Heart left ventricle (tissue), 16 donors: Measurements from ENCODE around the gene DOCK3. TPM values are rescaled to one million over a fixed set of nuclear protein-coding genes. Genes with fewer than 3 reads are reported as not detected.
"Not testable (repeated sequence)": the region's sequence is repeated elsewhere in the genome, so short reads cannot be mapped to it uniquely, and the experiment has no call there.

Experiments
- ATAC-seq, 4 donors: fragments of 200-7000 bp; cut with Tn5 transposase; one replicate each; pipeline ENCODE4 v1.9.1; 2020 to 2022; ENCODE audit warnings: moderate library complexity in 4 of 4, mild to moderate bottlenecking in 3 of 4, moderate number of reproducible peaks in 1 of 4
- DNase-seq, 5 donors: peaks; one replicate each; pipeline ENCODE4 v3.0.0-alpha.2; 2020
- H3K27ac ChIP-seq, 12 donors: fragments of 200-600 bp; sonication (generic) in 4 of 12; one replicate each; pipeline versions ENCODE4 v1.5.0 to v1.8.0; 2016 to 2022; ENCODE audit warnings: mild to moderate bottlenecking in 2 of 12
- H3K27me3 ChIP-seq, 9 donors: fragments of 200-600 bp; sonication (generic) in 2 of 9; one replicate each; pipeline versions ENCODE4 v1.5.1 to v1.8.0; 2016 to 2022; ENCODE audit warnings: mild to moderate bottlenecking in 3 of 9
- H3K36me3 ChIP-seq, 9 donors: fragments of 200-600 bp; sonication (generic) in 2 of 9; one replicate each; pipeline versions ENCODE4 v1.5.0 to v1.8.0; 2018 to 2022; ENCODE audit warnings: mild to moderate bottlenecking in 2 of 9
- H3K4me1 ChIP-seq, 12 donors: fragments of 200-600 bp; sonication (generic) in 4 of 12; one replicate each; pipeline versions ENCODE4 v1.5.0 to v1.8.0; 2016 to 2022; ENCODE audit warnings: mild to moderate bottlenecking in 3 of 12
- H3K4me3 ChIP-seq, 12 donors: fragments of 200-600 bp; sonication (generic) in 4 of 12; one replicate each; pipeline versions ENCODE4 v1.5.0 to v1.8.0; 2017 to 2022; ENCODE audit warnings: mild to moderate bottlenecking in 9 of 12, moderate library complexity in 4 of 12
- H3K9me3 ChIP-seq, 12 donors: fragments of 200-600 bp; sonication (generic) in 4 of 12; one replicate each; pipeline versions ENCODE4 v1.5.0 to v1.8.0; 2016 to 2022; ENCODE audit warnings: mild to moderate bottlenecking in 1 of 12
- POLR2A ChIP-seq, 2 donors: fragments of 450-650 bp; IDR thresholded peaks; one replicate each; pipeline ENCODE4 v1.6.1; 2017; ENCODE audit warnings: antibody characterized with exemption in 2 of 2, mild to moderate bottlenecking in 2 of 2, moderate library complexity in 2 of 2
- WGBS, 4 donors: extraction: QIAGEN DNeasy Blood & Tissue Kit in 2 of 4; methylation state at CpG; one replicate each; pipeline versions ENCODE4 v1.1.5 to v1.1.7; 2013 to 2018; 5-methylcytosine and 5-hydroxymethylcytosine counted together
- intact Hi-C, 10 donors: fragments of 100-400 bp; cut with DNase I; formaldehyde crosslinking; loops; one replicate each; pipeline versions ENCODE4 v1.11.1 to v1.14.2; 2022
- polyA plus RNA-seq, 2 donors: library from polyadenylated mRNA; stranded (reverse); fragments of 200-250 nt; gene quantifications; one replicate each; pipeline ENCODE4 v1.2.3, GENCODE V29; 2013
- total RNA-seq, 9 donors: library from RNA; depleted of rRNA in 2 of 9; stranded (reverse); fragments of >200 nt in 2 of 9; fragmentation: NEBNext Ultra II Directional in 3 of 9; extraction: Animal tissue kit (Norgen Biotek cat#: 25700) in 3 of 9; gene quantifications; one replicate each; pipeline versions ENCODE4 v1.1.0 to v1.2.4, GENCODE V29; 2016 to 2023
- TF ChIP-seq, protein P1 (sequence below), 12 donors: fragments of 200-600 bp; sonication (generic) in 4 of 12; IDR thresholded peaks; one replicate each; pipeline versions ENCODE4 v1.5.0 to v1.8.0; 2018 to 2022; ENCODE audit warnings: antibody characterized with exemption in 12 of 12, mild to moderate bottlenecking in 5 of 12
- donor health status: ischemic (EF 13 %, LVEDD 7.1; RV severe dilation, severe dysfunction).
- donor health status: healthy with polysubstance abuse.
- donor health status: DM: no; HTN: yes; CAD: no.
- donor health status: DM: no; HTN: no; CAD: no.
- donor health status: ischemic (EF 25% LVEDD 6.9; RV normal size, moderate dysfunction).
- donor health status: ischemic (EF 25% LVEDD 5.7; RV mildly dilated, moderate dysfunction).
- donor health status: healthy.
- donor health status: DM: yes; HTN: yes; CAD: no.
- donor health status: ischemic (EF 35%, LVEDD 5.7; RV mildly dilated, moderate dysfunction).
- donor health status: nonischemic (EF 11% LVEDD 7.7; RV severe dilation, severe dysfunction).
- donor health status: DM: yes; HTN: yes; CAD: no.
- donor health status: PGD.
- donor health status: ischemic (EF 29% LVEDD 5.4; RV normal size, mild dysfunction).
- donor health status: nonischemic (EF 23%, LVEDD 6.1; RV moderate dilation, normal function).

Gene DOCK3
- total and polyA plus RNA-seq, 11 donors, result 2.0 to 6.7 (median 4.8) TPM

DNA sequence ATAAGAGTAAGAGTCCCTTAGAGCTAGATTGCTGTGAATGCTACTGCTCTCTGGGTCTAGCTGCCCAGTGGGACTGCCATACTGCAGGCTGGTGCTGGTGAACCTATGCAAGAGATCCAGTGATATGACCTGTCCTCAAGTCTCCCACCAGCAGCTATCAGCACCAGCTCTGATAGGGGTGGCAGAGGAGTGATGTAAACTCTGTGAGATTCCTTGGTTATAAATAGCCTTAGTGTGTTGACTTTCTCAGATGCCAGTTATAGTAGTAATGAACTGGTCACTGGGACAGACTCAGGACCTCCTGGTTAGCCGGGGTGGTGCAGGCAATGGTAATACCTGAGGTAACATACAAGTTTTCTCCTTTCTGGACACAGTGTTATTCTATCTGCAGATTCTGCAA, 515.5 kb downstream of the DOCK3 start:
- Histone ChIP-seq H3K4me1 (peaks cover 0 to 10% (median 2%) of the 10 kb centered on the region in 12 donors), H3K36me3 (no peaks in the 10 kb centered on the region), H3K9me3 (peaks cover 0 to 32% (median 0%) of the 10 kb centered on the region in 12 donors), H3K4me3 (no peak overlapping the region), H3K27ac (peak overlapping the region in 1 of 12 donors; percentile 36), H3K27me3 (no peaks in the 10 kb centered on the region)
- intact Hi-C loops, result no loop called here
- peak; percentile 87 to 98 (median 96) for ATAC-seq
- 25 to 80% (median 39%) methylated on average over 1 of the region's 1 CpG for WGBS, 4 donors
- peak in 1 of 5 donors; percentile 33 for DNase-seq
- TF ChIP-seq, protein P1, sequence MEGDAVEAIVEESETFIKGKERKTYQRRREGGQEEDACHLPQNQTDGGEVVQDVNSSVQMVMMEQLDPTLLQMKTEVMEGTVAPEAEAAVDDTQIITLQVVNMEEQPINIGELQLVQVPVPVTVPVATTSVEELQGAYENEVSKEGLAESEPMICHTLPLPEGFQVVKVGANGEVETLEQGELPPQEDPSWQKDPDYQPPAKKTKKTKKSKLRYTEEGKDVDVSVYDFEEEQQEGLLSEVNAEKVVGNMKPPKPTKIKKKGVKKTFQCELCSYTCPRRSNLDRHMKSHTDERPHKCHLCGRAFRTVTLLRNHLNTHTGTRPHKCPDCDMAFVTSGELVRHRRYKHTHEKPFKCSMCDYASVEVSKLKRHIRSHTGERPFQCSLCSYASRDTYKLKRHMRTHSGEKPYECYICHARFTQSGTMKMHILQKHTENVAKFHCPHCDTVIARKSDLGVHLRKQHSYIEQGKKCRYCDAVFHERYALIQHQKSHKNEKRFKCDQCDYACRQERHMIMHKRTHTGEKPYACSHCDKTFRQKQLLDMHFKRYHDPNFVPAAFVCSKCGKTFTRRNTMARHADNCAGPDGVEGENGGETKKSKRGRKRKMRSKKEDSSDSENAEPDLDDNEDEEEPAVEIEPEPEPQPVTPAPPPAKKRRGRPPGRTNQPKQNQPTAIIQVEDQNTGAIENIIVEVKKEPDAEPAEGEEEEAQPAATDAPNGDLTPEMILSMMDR (IDR thresholded peaks at IDR 0.05), result peak in 2 of 12 donors; percentile 10 to 11
- no peak for TF ChIP-seq POLR2A (IDR thresholded peaks at IDR 0.05)

GRCh38 chr3:51190827-51191226, 516.1 kb downstream of the DOCK3 start:
- H3K27me3 ChIP-seq, result no peaks in the 10 kb centered on the region
- no peaks in the 10 kb centered on the region for H3K36me3 ChIP-seq
- H3K4me1 ChIP-seq, result peaks cover 0 to 10% (median 2%) of the 10 kb centered on the region in 12 donors
- DNase-seq, result no peak
- no peak overlapping the region for H3K4me3 ChIP-seq
- no peak overlapping the region for H3K27ac ChIP-seq
- H3K9me3 ChIP-seq, result peaks cover 0 to 38% (median 0%) of the 10 kb centered on the region in 12 donors
- intact Hi-C loops, result no loop called here
- WGBS, 4 donors, result 68 to 81% (median 76%) methylated on average over 3 of the region's 3 CpGs
- ATAC-seq, result no peak
- no peak for TF ChIP-seq POLR2A (IDR thresholded peaks at IDR 0.05)
- TF ChIP-seq, protein P1 (IDR thresholded peaks at IDR 0.05), result no peak

GRCh38 chr3:51191768-51192167, 517.0 kb downstream of the DOCK3 start:
- H3K4me3 ChIP-seq, result no peak overlapping the region
- DNase-seq, result no peak
- no peaks in the 10 kb centered on the region for H3K27me3 ChIP-seq
- H3K9me3 ChIP-seq, result peaks cover 0 to 42% (median 6%) of the 10 kb centered on the region in 12 donors
- TF ChIP-seq POLR2A (IDR thresholded peaks at IDR 0.05), result no peak
- TF ChIP-seq, protein P1 (IDR thresholded peaks at IDR 0.05), result no peak
- H3K36me3 ChIP-seq, result no peaks in the 10 kb centered on the region
- intact Hi-C loops, result no loop called here
- no peak overlapping the region for H3K27ac ChIP-seq
- peaks cover 0 to 10% (median 2%) of the 10 kb centered on the region in 12 donors for H3K4me1 ChIP-seq
- no peak for ATAC-seq

DNA sequence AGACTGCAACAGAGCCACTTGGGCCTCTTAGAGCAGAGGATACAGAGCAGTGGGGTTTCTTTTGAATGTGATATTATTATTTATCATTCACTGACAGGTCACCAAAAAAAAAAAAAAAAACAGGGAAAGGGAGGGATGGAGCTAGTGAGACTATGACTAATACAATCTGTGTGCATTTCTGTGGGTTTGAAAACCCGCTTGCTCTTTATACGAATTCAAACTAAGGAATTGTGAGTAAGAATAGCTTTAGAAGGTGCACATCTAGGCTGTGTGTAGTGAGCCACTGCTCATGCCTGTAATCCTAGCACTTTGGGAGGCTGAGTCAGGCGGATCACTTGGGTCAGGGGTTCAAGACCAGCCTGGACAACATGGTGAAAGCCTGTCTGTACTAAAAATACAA, 523.8 kb downstream of the DOCK3 start:
- no peaks in the 10 kb centered on the region for H3K4me1 ChIP-seq
- no peaks in the 10 kb centered on the region for H3K27me3 ChIP-seq
- H3K9me3 ChIP-seq, result peaks cover 0 to 23% (median 0%) of the 10 kb centered on the region in 12 donors
- no peak overlapping the region for H3K4me3 ChIP-seq
- DNase-seq (no peak), ATAC-seq (no peak)
- no peak overlapping the region for H3K27ac ChIP-seq
- TF ChIP-seq POLR2A (IDR thresholded peaks at IDR 0.05), result no peak
- TF ChIP-seq, protein P1 (IDR thresholded peaks at IDR 0.05), result no peak
- intact Hi-C loops, result no loop called here
- H3K36me3 ChIP-seq, result no peaks in the 10 kb centered on the region
- 72 to 83% (median 81%) methylated on average over 3 of the region's 3 CpGs for WGBS, 4 donors

GRCh38 chr3:51199296-51199695, 524.6 kb downstream of the DOCK3 start:
- intact Hi-C loops, H3K27me3 ChIP-seq: not testable (repeated sequence)
- 89 to 94% (median 91%) methylated on average over 12 to 13 of the region's 13 CpGs for WGBS, 4 donors

More at GRCh38 chr3:51199296-51199695, 524.6 kb downstream of the DOCK3 start:
- H3K9me3 ChIP-seq, result peaks cover 0 to 23% (median 0%) of the 10 kb centered on the region in 12 donors
- H3K36me3 ChIP-seq, H3K4me1 ChIP-seq, DNase-seq, H3K27ac ChIP-seq, ATAC-seq, H3K4me3 ChIP-seq: not testable (repeated sequence)
